Measurements from ENCODE around the gene IRAK2.

- TF ChIP-seq CTCF (IDR thresholded peaks at IDR 0.05) (no peak), EP300 (IDR thresholded peaks at IDR 0.05) (no peak), POLR2A (IDR thresholded peaks at IDR 0.05) (no peak)
Observed at GRCh38 chr3:10240799-10241198, 76.1 kb downstream of the IRAK2 start.
